ENCODE results near the gene MEIS2.

MEIS2 gene

DNA sequence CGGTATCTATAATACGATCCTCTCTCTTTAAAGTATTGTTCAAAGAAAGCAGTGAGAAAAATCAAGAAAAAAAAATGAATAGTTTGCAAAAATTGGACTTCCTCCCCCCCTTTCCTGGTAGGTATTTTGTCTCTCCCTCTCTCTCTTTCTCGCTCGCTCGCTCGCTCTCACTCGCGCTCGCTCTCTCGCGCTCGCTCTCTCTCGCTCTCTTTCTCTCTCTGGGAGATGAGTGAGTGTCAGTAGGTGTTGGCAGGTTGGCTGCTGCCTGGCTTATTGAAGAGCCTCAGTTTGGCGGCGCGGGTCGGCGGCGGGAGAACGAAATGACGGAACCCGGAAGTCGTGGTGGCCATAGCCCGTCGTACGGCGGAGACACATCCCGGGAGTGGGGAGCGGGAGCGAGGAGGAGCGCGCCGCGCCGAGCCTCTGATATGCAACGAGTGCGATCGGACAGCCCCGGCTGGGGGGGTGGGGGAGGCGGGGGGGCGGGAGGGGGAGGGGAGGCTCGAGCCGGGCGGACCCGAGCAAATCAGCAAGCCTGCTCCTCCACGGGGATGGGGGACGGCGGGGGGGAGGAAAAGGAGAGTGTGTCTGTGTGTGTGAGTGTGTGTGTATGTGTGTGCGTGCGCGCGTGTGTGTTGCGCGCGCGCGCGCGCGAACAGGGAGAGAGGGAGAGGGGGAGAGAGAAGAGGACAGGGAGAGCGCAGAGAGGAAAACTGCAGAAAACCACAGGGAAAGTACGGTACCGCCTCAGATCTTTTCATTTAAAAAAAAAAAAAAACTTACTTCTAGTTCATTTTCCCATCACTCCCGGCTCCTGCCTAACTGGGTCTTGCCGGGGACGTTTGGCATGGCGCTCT, at the start of gene MEIS2:
Gene MEIS2, minus strand, starts transcription at position 441 of the 857 bp plus-strand sequence. CDS start 1,083 bp downstream, outside the sequence.
- DNase-seq = no peak

DNA sequence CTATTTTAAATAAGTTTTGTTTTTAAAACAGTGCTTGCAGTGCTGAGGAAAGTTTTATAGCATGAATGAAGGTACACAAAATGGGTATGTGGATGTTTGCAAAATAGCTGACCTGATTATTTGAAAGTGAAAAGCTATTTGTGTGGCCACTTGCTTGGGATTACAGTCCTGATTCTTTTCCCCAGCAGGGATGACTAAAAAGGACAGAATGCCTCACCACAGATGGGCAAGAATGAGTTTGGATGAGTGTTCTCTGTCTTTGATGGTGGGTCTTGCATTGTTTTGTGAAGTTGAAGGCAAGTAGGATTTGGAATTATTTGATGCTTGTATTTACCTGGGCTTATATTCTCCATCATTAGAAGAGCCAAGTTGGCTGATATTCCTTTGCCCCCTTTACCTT, 48.8 kb upstream of the MEIS2 start:
- no peak for DNase-seq

DNA sequence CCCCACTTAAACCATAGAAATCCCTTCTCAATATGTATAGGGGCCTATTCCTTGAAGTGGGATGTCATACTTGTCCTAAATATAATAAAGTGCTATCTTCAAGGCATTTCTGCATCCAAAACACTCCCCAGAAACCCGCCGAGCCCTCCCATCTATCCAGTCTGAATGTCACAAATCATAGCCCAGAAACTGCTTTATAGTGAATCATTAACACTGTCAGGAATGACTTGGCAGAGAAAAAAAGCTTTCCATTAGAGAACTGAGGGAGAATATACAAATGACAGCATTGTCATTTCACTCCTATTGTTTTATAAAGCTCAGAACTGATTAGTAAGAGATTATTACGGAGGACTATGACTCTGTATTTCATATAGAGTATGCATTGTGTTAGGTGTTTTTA, 48.4 kb upstream of the MEIS2 start:
- DNase-seq = no peak

DNA sequence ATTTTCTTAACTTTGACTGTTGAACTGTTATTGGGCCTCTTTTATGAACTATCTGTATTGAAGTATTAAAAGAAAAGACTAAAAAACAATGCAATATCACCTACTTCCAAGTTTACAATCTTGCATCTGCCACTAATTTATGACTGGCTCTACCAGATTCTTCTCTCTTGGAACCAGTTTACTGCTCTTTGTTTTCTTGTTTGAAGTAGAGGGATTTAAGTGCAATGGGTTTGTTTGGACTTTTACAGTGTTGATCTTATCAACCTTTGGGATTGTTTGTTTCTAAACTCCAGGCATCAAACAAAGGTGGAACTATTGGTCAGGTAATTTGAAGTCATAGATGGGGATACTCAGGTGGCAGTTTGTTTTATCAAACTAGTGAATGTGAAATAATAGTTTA, 43.0 kb upstream of the MEIS2 start:
- no peak for DNase-seq

DNA sequence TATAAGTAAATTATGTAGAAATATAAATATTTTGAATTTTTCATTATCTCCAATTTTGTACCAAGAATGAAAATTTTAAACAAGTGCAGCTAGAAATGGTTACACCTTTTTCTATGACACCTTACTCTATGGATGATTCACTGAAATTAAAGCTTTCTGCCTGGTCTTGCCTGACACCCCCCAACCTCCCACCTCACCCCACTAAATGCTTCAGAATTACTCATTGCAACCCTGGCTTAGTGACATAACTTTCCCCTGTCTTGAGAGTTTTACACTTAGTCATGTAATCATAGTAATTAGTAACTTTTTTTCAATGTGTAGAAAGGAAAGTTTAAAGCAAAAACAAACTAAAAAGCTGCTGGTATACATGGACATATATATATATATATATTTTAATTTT, 42.0 kb upstream of the MEIS2 start:
- DNase-seq = no peak

DNA sequence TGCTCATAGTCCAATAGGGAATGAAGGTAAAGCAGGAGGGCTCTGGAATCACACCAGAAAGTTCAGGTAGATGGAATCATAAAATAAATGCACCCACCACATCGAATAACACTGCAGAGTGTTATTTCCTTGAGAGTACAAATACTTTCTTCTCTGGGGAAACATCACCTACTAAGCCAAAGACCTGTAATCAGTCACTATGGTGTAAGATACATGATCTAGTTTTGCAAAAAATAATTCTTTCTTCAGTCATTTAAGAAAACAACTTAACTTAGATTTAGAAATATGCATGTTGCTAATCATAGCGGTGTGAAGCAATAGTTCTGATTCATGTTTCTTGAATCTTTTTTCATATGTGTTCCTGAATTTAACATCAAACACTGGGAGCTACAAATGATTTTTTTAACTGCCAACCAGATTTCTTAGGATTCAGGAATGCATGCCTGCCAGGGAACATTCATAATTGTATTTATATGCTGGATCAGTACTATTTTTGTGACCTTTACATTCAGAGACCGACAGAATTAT, 40.2 kb upstream of the MEIS2 start:
- no peak for DNase-seq

DNA sequence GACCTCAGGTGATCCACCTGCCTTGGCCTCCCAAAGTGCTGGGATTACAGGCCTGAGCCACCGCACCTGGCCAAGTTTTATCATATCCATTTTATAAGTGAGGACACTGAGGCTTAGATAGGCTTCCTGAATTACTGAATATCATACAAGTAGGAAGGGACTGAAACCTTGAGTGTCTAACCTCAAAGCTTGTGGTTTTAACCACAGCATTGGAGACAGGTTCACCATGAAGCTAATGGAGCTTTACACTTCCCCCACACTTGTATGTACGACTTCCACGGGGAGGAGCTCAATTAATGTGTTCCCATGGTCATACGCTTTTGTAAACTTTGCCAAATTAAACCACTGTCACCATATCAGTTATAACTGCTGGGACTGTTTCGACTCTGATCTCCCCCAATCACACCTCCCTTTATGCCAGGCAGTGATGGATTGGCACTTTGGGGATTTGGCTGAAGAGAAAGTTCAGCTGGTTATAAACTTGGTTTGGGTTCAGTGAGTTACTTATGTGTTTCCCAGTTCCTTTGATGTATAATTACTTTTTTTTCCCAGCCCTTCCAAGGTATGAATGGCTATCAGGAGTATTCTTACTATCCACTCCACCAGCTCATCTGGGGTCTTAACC, 38.4 kb upstream of the MEIS2 start:
- DNase-seq = no peak

DNA sequence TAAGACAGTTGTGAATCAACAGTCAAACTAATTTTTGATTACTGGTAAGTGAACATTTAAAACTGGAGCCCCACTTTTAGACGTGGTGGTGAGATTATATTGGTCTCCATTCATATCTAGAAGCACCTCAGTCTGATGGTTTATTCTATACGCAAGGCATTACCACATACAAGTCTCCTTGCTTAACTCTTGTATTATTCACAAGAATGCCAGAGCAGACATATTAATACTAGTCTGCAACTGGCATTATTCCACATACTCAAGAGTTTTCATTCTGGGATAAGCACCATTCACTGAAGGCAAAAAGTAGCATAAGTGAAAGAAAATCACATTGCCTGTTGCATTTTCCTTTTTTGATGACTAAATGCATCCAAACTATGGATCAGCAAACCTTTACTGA, 36.9 kb upstream of the MEIS2 start:
- no peak for DNase-seq

DNA sequence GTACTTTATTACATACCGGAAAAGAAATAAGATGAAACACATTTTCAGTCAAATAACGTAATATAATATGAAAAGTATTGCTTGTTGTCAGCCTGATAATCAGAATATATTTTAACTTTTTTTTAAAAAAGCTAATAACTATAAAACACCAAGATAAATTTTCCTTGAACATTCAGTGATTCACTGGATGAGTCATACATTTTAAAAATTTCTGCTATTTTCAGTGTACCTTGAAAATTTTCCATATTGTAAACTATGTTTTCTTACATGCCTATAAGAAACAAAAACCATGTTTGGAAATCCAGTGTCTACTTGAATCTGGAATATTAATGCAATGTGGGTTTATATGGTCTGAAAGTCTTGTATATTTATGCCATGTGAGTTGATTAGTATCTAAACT, 36.3 kb upstream of the MEIS2 start:
- DNase-seq = no peak

DNA sequence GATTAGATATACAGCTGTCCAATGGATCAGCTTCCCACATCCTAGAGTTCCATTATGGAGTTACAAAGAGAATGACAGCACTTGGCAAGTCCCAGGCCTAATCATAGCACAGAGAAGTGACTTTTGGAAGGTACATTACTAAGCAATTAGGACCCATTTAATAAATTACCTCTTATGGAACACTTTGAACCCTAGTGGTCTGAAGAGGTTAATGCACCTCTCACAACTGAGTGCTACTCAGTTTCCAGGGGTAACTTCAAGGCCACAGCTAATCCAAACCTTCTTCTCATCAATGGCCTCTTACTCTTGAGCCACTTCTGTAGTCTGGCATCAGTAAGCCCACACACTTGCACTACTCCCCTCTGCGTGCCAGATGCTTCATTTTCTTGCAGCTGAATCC, 34.9 kb upstream of the MEIS2 start:
- DNase-seq = no peak

DNA sequence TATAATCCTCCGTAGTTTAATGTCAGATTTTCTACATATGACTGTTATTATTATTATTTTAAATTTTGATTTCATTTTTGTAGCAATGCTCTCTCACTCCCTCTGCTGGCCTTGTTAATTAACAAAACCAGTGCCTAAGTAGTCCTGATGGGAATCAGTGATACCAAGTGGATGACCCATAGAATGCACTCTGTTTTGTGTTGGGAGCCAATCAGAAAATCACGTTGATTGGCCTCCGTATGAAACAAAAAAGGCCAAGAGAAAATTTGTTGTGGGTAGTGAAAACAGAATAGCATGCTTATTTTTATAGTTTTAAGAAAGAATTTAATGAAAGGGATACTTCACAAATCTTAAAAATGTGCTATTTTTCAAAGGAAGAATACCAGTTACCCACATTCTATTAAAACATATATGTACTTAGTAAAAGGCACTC, 34.4 kb upstream of the MEIS2 start:
- DNase-seq = no peak

DNA sequence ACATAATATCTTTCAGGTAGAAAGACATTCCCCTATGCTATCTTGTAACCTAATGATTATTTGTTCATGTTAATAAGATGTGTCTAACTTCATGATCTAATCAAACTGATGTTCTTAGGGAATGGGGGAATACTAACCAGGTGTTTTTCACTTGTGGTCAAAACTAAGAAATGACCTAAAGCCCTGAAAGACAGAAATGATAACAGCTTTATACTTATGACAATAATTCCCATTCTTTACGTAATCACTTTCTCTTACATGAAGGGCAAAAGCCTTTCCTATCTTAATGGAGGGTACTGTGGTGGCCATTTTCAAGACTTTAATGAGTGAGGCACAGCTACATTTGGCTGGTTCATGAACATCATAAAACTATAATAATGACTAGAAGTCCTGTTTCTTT, 33.9 kb upstream of the MEIS2 start:
- no peak for DNase-seq

DNA sequence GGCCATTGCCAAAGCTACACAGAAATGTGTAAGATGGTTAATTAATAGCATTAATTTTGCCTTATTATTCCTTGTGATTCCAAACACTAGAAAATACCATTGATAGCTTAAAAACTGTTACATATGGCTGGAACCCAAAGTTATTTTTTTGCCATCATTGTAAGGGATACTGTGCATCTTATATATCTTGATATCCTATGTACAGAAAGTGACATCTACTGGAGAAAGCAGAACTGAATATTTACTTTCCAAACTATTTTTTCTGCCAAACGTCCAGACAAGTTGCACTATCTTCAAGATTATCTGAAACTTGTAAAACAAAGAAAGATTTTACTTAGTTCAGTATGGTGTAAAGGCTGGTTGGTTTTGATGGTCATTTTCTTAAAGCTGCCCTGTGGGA, 33.3 kb upstream of the MEIS2 start:
- DNase-seq = no peak

DNA sequence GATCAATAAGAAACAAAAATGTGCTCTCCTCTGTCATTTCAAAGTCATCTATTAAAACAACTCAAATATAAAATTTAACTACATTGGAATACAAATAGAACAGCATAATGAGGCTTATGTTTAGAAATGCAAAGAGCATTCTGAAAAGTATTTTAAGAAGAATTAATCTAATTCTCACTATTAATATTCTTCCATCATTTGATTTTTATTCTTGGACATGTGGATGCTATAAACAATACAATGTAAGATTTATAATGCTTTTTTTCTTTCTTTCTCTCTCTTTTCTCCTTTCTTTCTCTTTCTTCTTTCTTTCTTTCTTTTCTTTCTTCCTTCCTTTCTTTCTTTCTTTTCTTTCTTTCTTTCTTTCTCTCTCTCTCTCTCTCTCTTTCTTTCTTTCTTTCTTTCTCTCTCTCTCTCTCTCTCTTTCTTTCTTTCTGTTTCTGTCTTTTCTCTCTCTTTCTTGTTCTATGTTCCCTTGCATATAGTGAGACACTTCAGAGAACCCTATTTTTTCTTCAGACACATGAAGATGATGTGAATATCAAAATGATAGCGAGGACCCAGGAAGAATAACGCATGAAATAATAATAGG, 32.6 kb upstream of the MEIS2 start:
- DNase-seq = no peak

DNA sequence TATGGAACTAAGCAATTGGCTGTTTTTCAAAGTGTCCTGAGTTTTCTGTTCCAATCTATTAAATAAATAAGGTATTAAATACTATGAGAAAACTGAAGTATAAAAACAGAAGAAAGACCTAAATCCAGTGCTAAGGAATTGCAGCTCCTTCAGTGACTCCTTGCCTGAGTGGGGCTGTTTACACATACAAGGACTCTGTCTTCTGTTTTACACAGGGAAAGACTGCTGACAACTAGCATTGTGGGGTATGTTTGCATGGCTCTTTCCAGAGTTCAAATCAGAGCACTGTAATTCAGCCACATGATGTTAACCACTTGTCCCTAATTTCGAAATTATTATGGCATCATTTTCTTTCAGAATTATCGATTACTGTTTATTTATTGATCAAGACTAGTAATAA, 31.3 kb upstream of the MEIS2 start:
- DNase-seq = no peak

DNA sequence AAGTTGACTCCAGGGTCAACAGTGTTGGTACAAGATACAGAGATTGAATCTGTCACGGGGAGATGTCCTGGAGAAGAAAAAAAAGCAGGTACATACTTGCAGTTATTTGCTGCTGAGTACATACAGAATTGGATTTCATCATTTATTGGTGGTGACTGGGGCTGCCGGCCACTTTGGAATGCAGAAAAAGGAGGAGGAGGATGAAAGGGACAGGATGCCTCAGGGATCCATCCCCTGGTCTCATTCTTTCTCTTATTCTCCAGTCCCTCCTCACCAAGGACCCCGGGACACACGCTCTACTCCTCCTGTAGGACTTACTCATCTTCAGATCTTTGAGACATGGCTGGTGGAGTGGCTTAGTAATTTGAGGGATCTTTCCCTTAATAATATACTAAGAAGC, 30.0 kb upstream of the MEIS2 start:
- no peak for DNase-seq

DNA sequence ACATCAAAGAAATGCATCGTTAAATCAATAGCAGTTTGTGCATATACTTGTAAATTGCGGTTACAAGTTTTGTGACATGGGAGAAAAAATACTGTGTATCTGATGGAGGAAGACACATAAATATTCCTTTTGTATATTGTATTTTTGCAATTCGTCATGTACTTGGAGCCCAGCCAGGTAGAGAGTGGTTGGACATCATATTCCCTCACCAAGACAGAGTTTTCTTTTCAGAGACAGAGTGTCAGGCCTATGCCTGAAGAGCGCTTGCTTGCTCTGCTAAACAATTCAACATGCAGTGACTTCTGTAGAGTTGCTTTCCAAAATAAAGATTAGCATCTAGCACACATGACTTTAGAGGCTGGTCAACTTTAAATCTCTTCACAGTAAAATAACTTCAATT, 24.8 kb upstream of the MEIS2 start:
- no peak for DNase-seq

DNA sequence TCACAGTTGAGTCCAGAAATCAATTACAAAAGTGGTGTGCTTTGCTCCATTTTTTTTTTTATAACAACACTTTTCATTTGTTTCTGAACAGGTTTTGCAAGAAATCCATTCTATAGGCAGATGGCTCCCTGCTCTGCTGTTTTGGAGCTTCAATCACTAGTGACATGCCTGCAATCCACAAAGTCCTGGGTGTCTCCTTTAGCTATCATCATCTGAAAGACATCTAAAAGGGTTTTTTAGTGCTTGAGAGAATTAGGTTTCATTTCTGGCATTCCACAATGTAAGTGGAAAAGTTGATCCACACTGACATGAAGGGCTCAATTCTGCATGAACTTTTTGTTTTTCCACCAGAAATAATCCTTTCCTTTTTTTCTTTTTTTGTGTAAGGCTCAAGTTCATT, 24.0 kb upstream of the MEIS2 start:
- no peak for DNase-seq

DNA sequence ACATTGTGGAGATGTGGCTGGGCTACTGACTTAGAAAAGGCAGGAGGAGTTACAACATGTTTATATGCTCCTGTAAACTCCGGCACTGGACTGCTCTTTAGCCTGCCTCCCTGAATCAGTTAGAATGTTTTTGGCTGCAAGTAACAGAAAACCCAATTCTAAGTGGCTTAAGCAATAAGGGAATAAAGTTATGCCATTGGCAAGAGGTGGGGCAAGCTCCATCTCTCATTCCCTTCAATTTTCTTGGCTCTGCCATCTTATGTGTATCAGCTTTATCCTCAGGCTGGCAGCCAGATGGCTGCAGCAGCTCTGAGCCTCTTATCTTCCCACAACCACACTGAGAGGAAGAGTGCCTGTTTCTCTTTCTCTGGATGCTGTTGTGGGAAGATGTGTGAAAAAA, 22.4 kb upstream of the MEIS2 start:
- no peak for DNase-seq

DNA sequence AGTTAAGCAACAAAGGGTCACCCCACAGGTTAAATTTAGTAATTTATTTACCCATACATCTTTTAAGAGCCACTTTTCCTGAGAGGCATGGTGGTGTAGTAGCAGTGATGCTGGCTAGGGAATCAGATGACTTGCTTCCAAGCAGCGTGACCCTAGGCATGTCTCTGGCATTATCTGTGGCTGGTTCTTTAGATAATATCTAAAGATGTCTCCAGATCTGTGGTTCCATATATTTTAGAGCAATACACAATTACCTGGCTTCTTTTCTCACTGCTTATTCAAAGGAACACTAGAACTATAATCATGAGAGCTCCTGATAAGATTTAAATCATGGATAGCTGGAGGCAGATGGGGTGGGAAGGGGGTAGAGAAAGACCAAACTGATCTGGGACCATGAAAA, 21.1 kb upstream of the MEIS2 start:
- no peak for DNase-seq

DNA sequence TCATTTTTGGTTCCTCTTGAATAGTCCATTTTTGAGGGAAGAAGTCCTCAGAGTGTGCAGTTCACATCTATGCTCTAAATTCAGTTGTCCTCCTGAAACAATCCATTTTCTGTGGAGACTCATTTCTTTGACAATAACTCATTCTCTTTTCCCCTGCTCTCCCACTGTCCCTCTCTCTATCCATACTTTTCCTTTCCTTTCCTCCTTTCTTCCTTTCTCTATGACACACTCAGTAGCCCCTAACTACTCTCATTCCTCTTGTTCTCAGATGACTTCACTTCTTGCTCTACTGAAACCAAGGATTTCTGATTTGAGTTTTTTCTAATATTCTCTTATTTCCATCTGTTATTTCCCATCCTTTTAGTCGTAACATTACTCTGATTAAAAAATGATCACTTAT, 16.7 kb upstream of the MEIS2 start:
- DNase-seq = no peak

DNA sequence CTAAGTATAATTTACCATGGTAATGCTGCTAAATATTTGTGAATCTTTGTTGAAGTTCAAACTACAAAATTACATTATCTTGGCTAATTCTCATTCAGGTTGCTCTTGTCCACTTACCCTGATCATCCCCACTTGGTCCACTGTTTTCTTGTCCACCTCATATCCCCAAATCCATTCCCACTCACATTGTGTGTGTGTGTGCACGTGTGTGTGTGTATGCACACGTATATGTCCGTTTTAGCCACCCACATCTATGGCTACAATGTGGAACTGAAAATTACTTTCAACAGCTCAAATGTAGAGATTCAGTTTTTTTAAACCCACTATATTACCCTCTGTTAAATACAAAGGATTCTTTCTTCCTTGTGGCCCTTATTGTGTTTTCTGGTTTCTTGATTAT, 15.2 kb upstream of the MEIS2 start:
- DNase-seq = no peak

DNA sequence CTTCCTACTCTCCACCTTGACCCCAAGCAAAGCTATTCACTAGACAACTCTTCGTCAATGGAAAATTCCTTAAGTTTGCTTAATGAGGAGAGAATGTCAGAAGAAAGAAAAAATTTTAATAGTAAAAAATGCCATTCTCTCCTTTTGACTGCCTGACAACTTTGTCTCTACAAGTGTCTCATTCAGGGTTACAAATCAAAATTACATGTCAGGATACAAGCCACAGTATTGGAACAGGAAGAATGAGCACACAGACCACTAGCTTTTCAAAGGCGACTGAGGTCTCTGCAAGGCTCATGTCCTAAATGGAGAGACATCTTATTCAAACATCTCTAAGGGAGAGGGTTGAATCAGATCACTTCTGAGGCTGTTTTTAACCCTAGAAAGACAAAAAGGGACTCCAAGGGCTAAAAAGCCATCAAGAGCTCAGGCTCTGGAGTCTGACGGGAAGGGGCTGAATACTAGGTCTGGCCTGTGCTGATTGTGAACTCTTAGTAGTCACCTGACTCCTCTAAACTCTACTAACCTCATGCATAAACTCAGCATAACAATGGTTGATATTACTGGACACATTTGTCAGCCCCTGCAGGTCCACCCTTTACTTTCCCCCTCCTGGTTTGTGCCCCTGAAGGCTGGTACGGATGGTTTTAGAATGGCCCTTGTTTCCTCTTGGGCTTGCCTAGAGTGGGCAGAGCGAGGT, 12.8 kb upstream of the MEIS2 start:
- no peak for DNase-seq
